WERI-Rb-1 (cell line): ENCODE data around the gene SLCO4A1.
A peak's percentile ranks its signal among the peaks of the same experiment; 100 is the strongest.

Experiments
- DNase-seq: peaks from one replicate; pipeline ENCODE4 v3.0.0-alpha.2; 2020
- H3K27ac ChIP-seq: fragments of 250-450 bp; sonication (Bioruptor Pico); 2 replicates; pipeline ENCODE4 v1.5.1; 2020; ENCODE audit warnings: mild to moderate bottlenecking, moderate library complexity
- H3K27me3 ChIP-seq: fragments of 250-450 bp; sonication (Bioruptor Pico); 2 replicates; pipeline ENCODE4 v1.5.1; 2021; ENCODE audit warnings: mild to moderate bottlenecking, low read depth, moderate library complexity; ENCODE audit not compliant: insufficient read depth, severe bottlenecking
- H3K36me3 ChIP-seq: fragments of 250-450 bp; sonication (Bioruptor Pico); 2 replicates; pipeline ENCODE4 v1.5.1; 2020; ENCODE audit warnings: mild to moderate bottlenecking, moderate library complexity
- H3K4me3 ChIP-seq: 2 replicates; pipeline ENCODE4 v1.5.1; 2011; ENCODE audit warnings: low read depth, mild to moderate bottlenecking, control low read depth, low read length
- H3K9me3 ChIP-seq: fragments of 250-450 bp; sonication (Bioruptor Pico); 2 replicates; pipeline ENCODE4 v1.5.1; 2021; ENCODE audit warnings: mild to moderate bottlenecking, moderate library complexity; ENCODE audit not compliant: severe bottlenecking
- CTCF ChIP-seq: IDR thresholded peaks from 2 replicates; pipeline ENCODE4 v1.5.1; 2011; ENCODE audit warnings: low read depth, mild to moderate bottlenecking, control low read depth, inconsistent platforms, low read length

SLCO4A1 gene

GRCh38 chr20:62665826-62666735 lies 23.8 kb downstream of the SLCO4A1 start:
- H3K27ac ChIP-seq: no peak overlapping the region
- H3K27me3 ChIP-seq: no peaks in the 10 kb centered on the region
- no peaks in the 10 kb centered on the region for H3K9me3 ChIP-seq
- no peak overlapping the region for H3K4me3 ChIP-seq
- peaks cover 23% of the 10 kb centered on the region for H3K36me3 ChIP-seq
- no peak for TF ChIP-seq CTCF
- DNase-seq: no peak

- no peak overlapping the region for H3K27ac ChIP-seq
- no peak for TF ChIP-seq CTCF
- no peak for DNase-seq
- peaks cover 24% of the 10 kb centered on the region for H3K36me3 ChIP-seq
- H3K27me3 ChIP-seq: no peaks in the 10 kb centered on the region
- H3K9me3 ChIP-seq: no peaks in the 10 kb centered on the region
- H3K4me3 ChIP-seq: no peak overlapping the region
These were observed 24.6 kb downstream of the SLCO4A1 start for GRCh38 chr20:62666736-62667529.

GRCh38 chr20:62667530-62668440 lies 25.5 kb downstream of the SLCO4A1 start:
- Histone ChIP-seq H3K27me3 (no peaks in the 10 kb centered on the region), H3K27ac (no peak overlapping the region), H3K9me3 (no peaks in the 10 kb centered on the region), H3K36me3 (peaks cover 24% of the 10 kb centered on the region), H3K4me3 (no peak overlapping the region)
- DNase-seq: no peak
- TF ChIP-seq CTCF: no peak

GRCh38 chr20:62668441-62669027 lies 26.2 kb downstream of the SLCO4A1 start:
- H3K36me3 ChIP-seq: peaks cover 18% of the 10 kb centered on the region
- peak overlapping the region; percentile 28 for H3K27ac ChIP-seq
- peak; percentile 87 for TF ChIP-seq CTCF

GRCh38 chr20:62669249-62669648 lies 26.9 kb downstream of the SLCO4A1 start:
- no peaks in the 10 kb centered on the region for H3K9me3 ChIP-seq
- no peaks in the 10 kb centered on the region for H3K27me3 ChIP-seq
- H3K27ac ChIP-seq: peak overlapping the region; percentile 28
- H3K36me3 ChIP-seq: peaks cover 22% of the 10 kb centered on the region
- no peak for DNase-seq
- no peak for TF ChIP-seq CTCF
- no peak overlapping the region for H3K4me3 ChIP-seq

More at GRCh38 chr20:62668441-62669027, 26.2 kb downstream of the SLCO4A1 start:
- Histone ChIP-seq H3K4me3 (no peak overlapping the region), H3K27me3 (no peaks in the 10 kb centered on the region), H3K9me3 (no peaks in the 10 kb centered on the region)
- peak; percentile 88 for DNase-seq
